Activated CD8-positive, alpha-beta T cell treated with anti-CD3 and anti-CD28 coated beads for 36 hours (primary cell): ENCODE data around the gene CGB7. TPM values are rescaled to one million over a fixed set of nuclear protein-coding genes. Genes with fewer than 3 reads are reported as not detected.

Experiments
- ATAC-seq: fragments of 200-7000 bp; cut with Tn5 transposase; one replicate; pipeline ENCODE4 v1.10.0; 2021; ENCODE audit warnings: mild to moderate bottlenecking, moderate library complexity
- CTCF ChIA-PET: fragments of 350-600 bp; sonication (Branson Sonifier 250); formaldehyde crosslinking; loops from one replicate; lab custom pipeline; 2021; ENCODE audit warnings: antibody characterized with exemption; lab: Charles Lee
- POLR2A ChIA-PET: fragments of 350-600 bp; sonication (Branson Sonifier 250); formaldehyde crosslinking; loops from one replicate; lab custom pipeline; 2021; ENCODE audit warnings: antibody characterized with exemption; lab: Charles Lee
- DNase-seq: peaks from one replicate; pipeline ENCODE4 v3.0.0-alpha.2; 2020
- H3K27ac Mint-ChIP-seq: one replicate; pipeline ENCODE4 v1.8.0; 2021; ENCODE audit warnings: mild to moderate bottlenecking, mixed read lengths
- H3K27me3 Mint-ChIP-seq: one replicate; pipeline ENCODE4 v1.8.0; 2021; ENCODE audit warnings: mixed read lengths
- H3K36me3 Mint-ChIP-seq: one replicate; pipeline ENCODE4 v1.8.0; 2021; ENCODE audit warnings: low read depth, mixed read lengths
- H3K4me1 Mint-ChIP-seq: one replicate; pipeline ENCODE4 v1.8.0; 2021; ENCODE audit warnings: low read depth, mixed read lengths
- H3K4me3 Mint-ChIP-seq: one replicate; pipeline ENCODE4 v1.8.0; 2021; ENCODE audit warnings: mild to moderate bottlenecking, moderate library complexity, mixed read lengths
- H3K9me3 Mint-ChIP-seq: one replicate; pipeline ENCODE4 v1.8.0; 2021; ENCODE audit warnings: mixed read lengths
- CTCF ChIP-seq: fragments of 200-600 bp; IDR thresholded peaks from one replicate; pipeline ENCODE4 v1.8.0; 2022; ENCODE audit warnings: antibody characterized with exemption, mild to moderate bottlenecking
- intact Hi-C: fragments of 100-400 bp; cut with micrococcal nuclease; formaldehyde crosslinking; loops from one replicate; pipeline ENCODE4 v1.10.0; 2022
- total RNA-seq, 2 experiments: library from RNA; stranded (reverse); gene quantifications; one replicate each; pipeline ENCODE4 v1.2.3, GENCODE V29; 2021

Gene CGB7
- total RNA-seq, 2 experiments from 2014 or later: not detected

GRCh38 chr19:49064768-49065611 is 7.4 kb upstream of the CGB7 start, which contains the start of gene NTF4:
Gene NTF4, minus strand, starts transcription at chr19:49064818. Its CDS starts 2,821 bp downstream, at chr19:49061997.
- intact Hi-C loops: no loop called here
- Mint-ChIP-seq H3K4me3 (no peak within 1 kb of the TSS), H3K27me3 (peaks cover 51% of the 10 kb centered on the region), H3K4me1 (no peaks in the 10 kb centered on the region), H3K9me3 (no peaks in the 10 kb centered on the region), H3K36me3 (no peaks in the 10 kb centered on the region), H3K27ac (no peak within 1 kb of the TSS)
- peak; percentile 45 for ATAC-seq
- POLR2A ChIA-PET: no interaction called here
- DNase-seq: no peak
- CTCF ChIA-PET: no interaction called here
- TF ChIP-seq CTCF: no peak

GRCh38 chr19:49064029-49064629 is 6.6 kb upstream of the CGB7 start:
- Mint-ChIP-seq H3K27ac (no peak overlapping the region), H3K4me1 (no peaks in the 10 kb centered on the region), H3K36me3 (no peaks in the 10 kb centered on the region), H3K9me3 (no peaks in the 10 kb centered on the region), H3K4me3 (no peak overlapping the region), H3K27me3 (peaks cover 50% of the 10 kb centered on the region)
- DNase-seq: no peak
- ChIA-PET CTCF (no interaction called here), POLR2A (no interaction called here)
- intact Hi-C loops: no loop called here
- ATAC-seq: no peak
- no peak for TF ChIP-seq CTCF

GRCh38 chr19:49061445-49061844 is 3.9 kb upstream of the CGB7 start:
- peaks cover 17% of the 10 kb centered on the region for H3K4me1 Mint-ChIP-seq
- CTCF ChIA-PET: interaction anchor here (0.8 kb wide), 1 partner anchor 36 kb away, joined by 3 read pairs; no protein-coding TSS in a partner anchor
- H3K36me3 Mint-ChIP-seq: no peaks in the 10 kb centered on the region
- H3K9me3 Mint-ChIP-seq: no peaks in the 10 kb centered on the region
- peak; percentile 39 for DNase-seq
- H3K27me3 Mint-ChIP-seq: peaks cover 55% of the 10 kb centered on the region
- no peak overlapping the region for H3K27ac Mint-ChIP-seq
- POLR2A ChIA-PET: no interaction called here
- no peak for TF ChIP-seq CTCF
- no peak overlapping the region for H3K4me3 Mint-ChIP-seq
- peak; percentile 15 for ATAC-seq
- intact Hi-C loops: no loop called here

GRCh38 chr19:49061000-49061399 is 3.5 kb upstream of the CGB7 start:
- Mint-ChIP-seq H3K9me3 (no peaks in the 10 kb centered on the region), H3K4me1 (peaks cover 18% of the 10 kb centered on the region), H3K4me3 (no peak overlapping the region), H3K27me3 (peaks cover 51% of the 10 kb centered on the region), H3K27ac (no peak overlapping the region), H3K36me3 (no peaks in the 10 kb centered on the region)
- DNase-seq (no peak), ATAC-seq (no peak)
- TF ChIP-seq CTCF: no peak
- POLR2A ChIA-PET: interaction anchor here (1.2 kb wide), 1 partner anchor 156 kb away, joined by 3 read pairs; no protein-coding TSS in a partner anchor
- intact Hi-C loops: no loop called here
- CTCF ChIA-PET: interaction anchor here (1.1 to 2.1 kb wide), 2 partner anchors 37 to 61 kb away, joined by 3 to 10 read pairs; no protein-coding TSS in a partner anchor
